Muscle of leg (tissue), 11 donors: Measurements from ENCODE around the gene CCIN. TPM values are rescaled to one million over a fixed set of nuclear protein-coding genes. Genes with fewer than 3 reads are reported as not detected.
"Not testable (repeated sequence)": the region's sequence is repeated elsewhere in the genome, so short reads cannot be mapped to it uniquely, and the experiment has no call there.

Experiments
- DNase-seq: peaks from one replicate; pipeline ENCODE4 v3.0.0; 2013
- H3K27ac ChIP-seq: one replicate; pipeline ENCODE4 v1.5.1; 2013; ENCODE audit warnings: mild to moderate bottlenecking, low read length, control low read depth
- H3K27me3 ChIP-seq: one replicate; pipeline ENCODE4 v1.6.1; 2013; ENCODE audit warnings: low read length; ENCODE audit not compliant: control insufficient read depth, insufficient read depth
- H3K36me3 ChIP-seq: one replicate; pipeline ENCODE4 v1.6.1; 2013; ENCODE audit warnings: low read length; ENCODE audit not compliant: control insufficient read depth, insufficient read depth
- H3K4me1 ChIP-seq: one replicate; pipeline ENCODE4 v1.6.1; 2013; ENCODE audit warnings: low read length; ENCODE audit not compliant: control insufficient read depth, insufficient read depth
- H3K4me3 ChIP-seq: one replicate; pipeline ENCODE4 v1.5.1; 2013; ENCODE audit warnings: low read length, control low read depth
- H3K9me3 ChIP-seq: replicated peaks from 2 replicates; pipeline ENCODE4 v1.6.1; 2013; ENCODE audit warnings: low read depth, low read length; ENCODE audit not compliant: control insufficient read depth
- WGBS: methylation state at CpG from one replicate; pipeline ENCODE4 v1.1.5; 2013; ENCODE audit warnings: missing lambda C conversion rate; ENCODE audit not compliant: insufficient coverage; 5-methylcytosine and 5-hydroxymethylcytosine counted together
- polyA plus RNA-seq, 8 donors: library from polyadenylated mRNA; unstranded; fragments of 120-200 nt; gene quantifications; one replicate each; pipeline versions ENCODE4 v1.2.1 to v1.2.3, GENCODE V29; 2013; ENCODE audit warnings: inconsistent platforms in 1 of 8, low replicate concordance in 1 of 8; ENCODE audit not compliant: insufficient read length in 8 of 8, insufficient read depth in 1 of 8
- total RNA-seq: library from RNA; stranded (reverse); fragments of 120-200 nt; gene quantifications from one replicate; pipeline ENCODE4 v1.2.4, GENCODE V29; 2013

The CCIN gene
- total and polyA plus RNA-seq, 9 donors, result 0.45 to 1.5 (median 0.87) TPM

DNA sequence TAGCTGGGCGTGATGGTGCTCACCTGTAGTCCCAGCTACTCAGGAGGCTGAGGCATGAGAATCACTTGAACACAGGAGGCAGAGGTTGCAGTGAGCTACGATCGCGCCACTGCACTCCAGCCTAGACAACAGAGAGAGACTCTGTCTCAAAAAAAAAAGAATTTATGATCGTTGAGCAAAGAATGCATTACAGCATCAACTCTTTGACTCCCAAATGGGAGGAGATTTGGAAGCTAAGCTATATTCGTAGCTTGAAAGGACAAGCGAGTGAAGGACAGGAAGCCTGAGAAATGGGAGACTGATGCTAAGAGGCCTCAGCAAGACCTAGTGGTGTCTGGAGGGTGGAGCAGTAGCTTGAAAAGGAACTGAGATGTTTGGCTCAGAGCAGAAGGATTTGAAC lies 10.3 kb upstream of the CCIN start:
- peak; percentile 98 for DNase-seq
- peaks cover 5% of the 10 kb centered on the region for H3K9me3 ChIP-seq
- H3K36me3 ChIP-seq, result peaks cover 14% of the 10 kb centered on the region
- no peak overlapping the region for H3K4me3 ChIP-seq
- H3K27ac ChIP-seq, result peak overlapping the region; percentile 65
- H3K4me1 ChIP-seq, result peaks cover 46% of the 10 kb centered on the region
- no peaks in the 10 kb centered on the region for H3K27me3 ChIP-seq
- 29% methylated on average over 2 of the region's 7 CpGs for WGBS

DNA sequence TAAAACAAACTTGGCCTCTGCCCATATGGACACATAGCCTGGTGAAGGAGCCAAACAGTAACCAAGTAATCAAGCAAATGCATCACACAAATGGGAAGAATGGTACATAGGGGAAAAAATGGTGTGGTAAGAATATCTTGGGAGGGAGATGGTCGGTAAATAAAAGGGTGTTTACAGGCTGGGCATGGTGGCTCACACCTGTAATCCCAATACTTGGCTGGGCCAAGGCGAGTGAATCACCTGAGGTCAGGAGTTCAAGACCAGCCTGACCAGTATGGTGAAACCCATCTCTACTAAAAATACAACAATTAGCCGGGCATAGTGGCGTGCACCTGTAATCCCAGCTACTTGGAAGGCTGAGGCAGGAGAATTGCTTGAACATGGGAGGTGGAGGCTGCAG lies 9.7 kb upstream of the CCIN start:
- Histone ChIP-seq H3K27ac (peak overlapping the region; percentile 57), H3K36me3 (peaks cover 14% of the 10 kb centered on the region), H3K4me1 (peaks cover 46% of the 10 kb centered on the region)
- not testable (repeated sequence) for DNase-seq, H3K4me3 ChIP-seq, H3K27me3 ChIP-seq, H3K9me3 ChIP-seq
- WGBS, result 80% methylated on average over 1 of the region's 4 CpGs

DNA sequence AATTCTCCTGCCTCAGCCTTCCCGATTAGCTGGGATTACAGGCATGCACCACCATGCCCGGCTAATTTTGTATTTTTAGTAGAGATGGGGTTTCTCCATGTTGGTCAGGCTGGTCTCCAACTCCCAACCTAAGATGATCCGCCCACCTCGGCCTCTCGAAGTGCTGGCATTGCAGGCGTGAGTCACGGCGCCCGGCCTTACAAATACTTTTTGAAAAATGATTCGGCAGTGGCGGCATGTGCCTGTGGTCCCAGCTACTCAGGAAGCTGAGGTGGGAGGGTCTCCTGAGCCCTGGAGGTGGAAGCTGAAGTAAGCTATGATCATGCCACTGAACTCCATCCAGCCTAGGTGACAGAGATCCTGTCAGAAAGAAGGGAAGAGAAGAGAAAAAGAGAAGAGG lies 9.1 kb upstream of the CCIN start:
- Histone ChIP-seq H3K4me1 (peaks cover 48% of the 10 kb centered on the region), H3K36me3 (peaks cover 14% of the 10 kb centered on the region)
- H3K4me3 ChIP-seq, DNase-seq, H3K27me3 ChIP-seq, H3K9me3 ChIP-seq, H3K27ac ChIP-seq: not testable (repeated sequence)
- WGBS, result 86% methylated on average over 8 of the region's 11 CpGs

DNA sequence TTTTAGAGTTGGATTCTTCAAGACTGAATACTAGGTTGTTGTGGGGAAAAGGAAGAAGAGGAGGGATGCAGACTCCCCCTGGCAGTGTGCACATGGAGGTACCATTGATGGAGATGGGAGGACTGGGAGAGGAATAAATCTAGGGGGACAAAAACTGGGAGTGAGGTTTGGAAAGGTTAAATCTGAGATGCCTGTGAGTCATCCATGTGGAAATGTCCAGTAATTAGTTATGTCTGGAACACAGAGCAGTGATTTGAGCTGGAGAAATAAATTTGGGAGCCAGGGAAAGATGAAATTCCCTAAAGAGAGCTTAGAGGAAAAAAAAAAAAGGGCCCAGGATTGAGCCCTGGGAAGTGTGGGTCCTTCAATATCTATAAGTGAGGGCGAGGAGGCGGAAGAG lies 8.0 kb upstream of the CCIN start:
- Histone ChIP-seq H3K27ac (peak overlapping the region; percentile 70), H3K36me3 (peaks cover 14% of the 10 kb centered on the region), H3K27me3 (no peaks in the 10 kb centered on the region), H3K9me3 (peaks cover 5% of the 10 kb centered on the region), H3K4me3 (no peak overlapping the region), H3K4me1 (peaks cover 56% of the 10 kb centered on the region)
- WGBS, result 71% methylated on average over 2 of the region's 2 CpGs
- DNase-seq, result peak; percentile 75

DNA sequence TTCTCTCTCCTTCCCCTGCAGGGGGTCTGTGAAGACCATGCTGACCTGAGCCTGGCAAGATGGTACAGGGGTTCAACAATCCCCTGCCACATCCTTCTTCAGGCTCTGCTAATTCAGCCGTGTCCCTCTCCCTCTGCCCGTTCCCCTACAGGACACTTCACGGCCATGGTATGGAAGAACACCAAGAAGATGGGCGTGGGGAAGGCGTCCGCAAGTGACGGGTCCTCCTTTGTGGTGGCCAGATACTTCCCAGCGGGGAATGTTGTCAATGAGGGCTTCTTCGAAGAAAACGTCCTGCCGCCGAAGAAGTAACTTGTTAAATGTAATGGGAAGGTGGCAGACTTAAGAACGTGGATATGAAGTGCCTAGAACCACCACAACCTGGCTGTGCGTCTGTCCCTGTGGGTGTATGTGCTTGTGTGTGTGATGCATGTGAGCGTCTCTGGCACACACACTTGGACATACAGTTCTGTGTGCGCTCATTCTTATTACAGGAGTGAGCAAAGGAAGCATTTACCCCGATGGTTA lies 6.9 kb upstream of the CCIN start:
- Histone ChIP-seq H3K9me3 (no peaks in the 10 kb centered on the region), H3K27me3 (no peaks in the 10 kb centered on the region), H3K36me3 (peaks cover 9% of the 10 kb centered on the region), H3K4me1 (peaks cover 63% of the 10 kb centered on the region), H3K27ac (peak overlapping the region; percentile 97), H3K4me3 (no peak overlapping the region)
- DNase-seq, result no peak
- WGBS, result 75% methylated on average over 14 of the region's 17 CpGs

DNA sequence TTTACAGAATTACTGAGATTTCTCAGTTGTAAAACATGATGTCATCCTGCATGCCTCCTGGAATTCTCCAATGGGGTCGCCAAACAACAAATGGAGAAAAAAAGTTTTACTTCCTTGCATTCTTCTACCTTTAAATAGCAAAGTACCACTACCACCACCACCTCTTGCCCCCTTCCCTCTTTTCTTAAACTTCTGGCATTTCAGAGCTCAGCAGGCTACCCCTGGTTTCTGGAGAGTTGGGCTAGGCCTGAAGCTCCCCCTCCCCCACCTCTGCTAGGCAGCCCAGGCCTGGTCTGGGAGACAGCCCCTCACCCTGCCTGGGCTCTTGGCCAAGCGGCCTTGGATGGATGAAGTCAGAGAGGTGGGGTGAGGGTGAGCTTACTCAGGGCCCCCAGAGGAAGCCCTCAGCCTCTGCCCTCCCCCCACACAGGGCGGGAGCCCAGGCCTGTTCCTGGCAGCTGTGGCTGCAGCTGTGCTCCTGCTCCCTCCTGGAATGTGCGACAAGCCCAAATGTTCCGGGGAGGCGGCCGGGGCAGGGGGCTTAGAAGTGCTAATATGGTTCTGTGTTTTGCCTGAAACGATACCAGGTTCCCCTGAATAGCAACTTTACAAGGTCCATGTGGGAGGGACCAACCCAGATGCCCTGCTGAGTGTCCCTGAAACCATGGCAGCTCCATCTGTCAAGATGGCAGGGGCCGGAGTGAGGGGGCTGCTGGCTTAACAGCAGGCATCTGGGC lies 6.0 kb upstream of the CCIN start:
- Histone ChIP-seq H3K9me3 (no peaks in the 10 kb centered on the region), H3K27ac (peak overlapping the region; percentile 97), H3K36me3 (peaks cover 8% of the 10 kb centered on the region), H3K27me3 (no peaks in the 10 kb centered on the region), H3K4me1 (peaks cover 63% of the 10 kb centered on the region), H3K4me3 (no peak overlapping the region)
- 20% methylated on average over 7 of the region's 9 CpGs for WGBS
- peak; percentile 98 for DNase-seq

DNA sequence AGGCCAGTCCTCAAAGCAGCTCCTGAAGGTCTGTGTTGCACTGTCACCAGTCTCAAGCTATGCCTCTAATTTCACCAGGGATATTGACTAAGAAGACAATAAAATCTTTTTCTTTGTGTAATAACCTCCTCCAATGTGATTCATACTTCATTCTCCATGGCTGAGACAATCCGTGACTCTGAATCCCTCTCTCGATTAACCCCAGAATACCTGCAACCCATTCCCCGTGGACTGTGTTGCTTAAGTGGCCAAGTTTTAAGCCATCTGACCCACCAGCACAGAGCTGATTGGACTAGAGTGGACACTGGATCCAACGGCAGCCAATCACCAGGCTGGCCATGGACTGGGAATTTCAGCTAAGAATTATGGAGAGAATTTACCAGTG lies 5.4 kb upstream of the CCIN start:
- WGBS, result 57% methylated on average over 1 of the region's 4 CpGs
- Histone ChIP-seq H3K4me3 (no peak overlapping the region), H3K27me3 (no peaks in the 10 kb centered on the region), H3K4me1 (peaks cover 58% of the 10 kb centered on the region), H3K27ac (peak overlapping the region; percentile 97), H3K9me3 (no peaks in the 10 kb centered on the region), H3K36me3 (peaks cover 7% of the 10 kb centered on the region)
- DNase-seq, result peak; percentile 75

DNA sequence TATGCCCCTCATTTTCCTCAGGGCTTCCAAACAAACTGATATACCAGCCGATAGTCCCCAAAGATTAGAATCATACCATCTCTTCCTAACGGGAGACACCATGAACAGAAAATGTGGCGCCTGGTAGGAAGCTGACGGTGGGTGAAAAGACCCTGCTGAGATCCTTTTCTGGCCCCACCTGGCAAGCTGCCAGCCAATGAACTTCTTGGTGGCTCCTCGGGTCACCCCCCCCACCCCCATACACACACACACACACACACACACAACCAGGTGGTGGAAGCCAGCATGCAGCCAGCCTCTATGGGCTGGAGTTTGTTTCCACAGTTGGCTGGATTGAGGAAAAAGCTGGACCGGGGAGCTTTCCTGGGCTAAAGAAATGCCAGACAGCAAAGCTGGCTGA lies 4.8 kb upstream of the CCIN start:
- Histone ChIP-seq H3K36me3 (peaks cover 5% of the 10 kb centered on the region), H3K9me3 (no peaks in the 10 kb centered on the region), H3K4me3 (no peak overlapping the region), H3K4me1 (peaks cover 58% of the 10 kb centered on the region), H3K27ac (peak overlapping the region; percentile 97), H3K27me3 (no peaks in the 10 kb centered on the region)
- 59% methylated on average over 4 of the region's 6 CpGs for WGBS
- peak; percentile 51 for DNase-seq

DNA sequence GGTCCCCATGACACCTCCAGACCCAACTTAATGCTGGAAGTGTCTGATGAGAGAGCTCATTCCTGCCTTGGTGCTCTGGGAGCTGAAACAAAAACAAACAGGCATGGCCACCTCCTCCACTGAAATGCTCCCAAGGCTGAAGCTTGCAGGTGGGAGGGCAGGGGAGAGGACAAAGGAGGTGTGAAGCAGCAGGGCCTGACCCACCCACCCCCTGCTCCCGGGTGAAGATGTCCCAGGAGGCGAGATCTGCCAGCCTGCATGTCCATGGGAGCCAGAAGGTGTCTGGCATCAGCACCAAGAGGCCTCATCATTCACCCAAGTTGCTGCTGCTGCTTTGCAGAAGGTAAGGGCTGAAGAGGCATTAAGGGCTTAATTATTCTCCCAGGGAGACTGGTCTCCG lies 4.2 kb upstream of the CCIN start:
- peaks cover 3% of the 10 kb centered on the region for H3K36me3 ChIP-seq
- no peaks in the 10 kb centered on the region for H3K27me3 ChIP-seq
- peak overlapping the region; percentile 97 for H3K27ac ChIP-seq
- no peaks in the 10 kb centered on the region for H3K9me3 ChIP-seq
- peaks cover 58% of the 10 kb centered on the region for H3K4me1 ChIP-seq
- H3K4me3 ChIP-seq, result no peak overlapping the region
- WGBS, result 100% methylated on average over 1 of the region's 3 CpGs
- DNase-seq, result no peak

DNA sequence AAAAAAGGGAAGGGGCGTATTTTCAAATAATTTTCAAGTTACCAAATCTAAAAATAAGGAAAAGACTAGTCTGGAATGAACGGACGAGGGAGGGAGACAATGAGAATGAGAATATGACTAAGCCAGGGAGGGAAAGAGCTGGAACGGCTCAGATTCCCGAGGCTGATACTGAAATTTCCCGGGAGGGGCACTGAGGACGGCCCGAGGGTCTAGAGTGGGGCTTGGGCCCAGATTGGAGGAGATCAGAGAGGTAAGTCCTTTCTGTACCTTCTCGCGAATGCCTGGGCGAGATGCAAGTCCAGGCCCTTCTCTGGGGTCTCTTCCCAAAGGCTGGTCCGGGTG lies 3.4 kb upstream of the CCIN start:
- peak; percentile 87 for DNase-seq
- H3K4me1 ChIP-seq, result peaks cover 56% of the 10 kb centered on the region
- H3K27ac ChIP-seq, result peak overlapping the region; percentile 97

More for the DNA sequence above, 3.4 kb upstream of the CCIN start:
- H3K27me3 ChIP-seq, result no peaks in the 10 kb centered on the region
- no peaks in the 10 kb centered on the region for H3K9me3 ChIP-seq
- H3K36me3 ChIP-seq, result peaks cover 3% of the 10 kb centered on the region
- H3K4me3 ChIP-seq, result peak overlapping the region; percentile 60
- 24% methylated on average over 7 of the region's 12 CpGs for WGBS
